GM21576 (cell line): Measurements from ENCODE around the gene ADAMTS9.

Experiments
- ATAC-seq: cut with Tn5 transposase; IDR thresholded peaks from one replicate; pipeline ENCODE4 v1.9.1; 2021; ENCODE audit warnings: mild to moderate bottlenecking, moderate library complexity; ENCODE audit not compliant: unreplicated experiment

The ADAMTS9 gene

DNA sequence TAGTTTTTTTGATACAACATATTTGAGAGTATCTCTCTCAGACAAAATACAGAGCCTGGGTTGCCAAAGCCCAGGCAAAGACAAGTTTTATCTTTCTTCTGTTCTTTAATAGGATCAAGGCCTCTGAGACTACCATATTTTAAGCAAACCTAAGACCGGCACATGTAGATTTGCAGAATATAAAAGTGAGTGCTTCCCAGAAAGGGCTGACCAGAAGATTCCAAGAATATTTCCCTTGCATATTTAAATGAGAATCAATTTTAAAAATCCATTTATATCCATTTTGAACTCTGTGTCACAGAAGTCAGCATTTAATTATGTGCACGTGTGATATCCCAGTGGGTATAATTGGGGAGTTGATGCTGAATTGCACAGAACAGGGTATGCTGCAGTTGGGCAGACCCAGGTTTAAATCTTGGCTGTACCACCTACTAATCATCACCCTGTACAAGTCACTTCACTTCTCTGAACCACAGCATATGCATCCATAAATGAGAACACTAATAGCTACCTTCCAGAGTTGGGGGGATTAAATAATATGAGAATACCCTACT is 191.9 kb downstream of the ADAMTS9 start:
- ATAC-seq: no peak

DNA sequence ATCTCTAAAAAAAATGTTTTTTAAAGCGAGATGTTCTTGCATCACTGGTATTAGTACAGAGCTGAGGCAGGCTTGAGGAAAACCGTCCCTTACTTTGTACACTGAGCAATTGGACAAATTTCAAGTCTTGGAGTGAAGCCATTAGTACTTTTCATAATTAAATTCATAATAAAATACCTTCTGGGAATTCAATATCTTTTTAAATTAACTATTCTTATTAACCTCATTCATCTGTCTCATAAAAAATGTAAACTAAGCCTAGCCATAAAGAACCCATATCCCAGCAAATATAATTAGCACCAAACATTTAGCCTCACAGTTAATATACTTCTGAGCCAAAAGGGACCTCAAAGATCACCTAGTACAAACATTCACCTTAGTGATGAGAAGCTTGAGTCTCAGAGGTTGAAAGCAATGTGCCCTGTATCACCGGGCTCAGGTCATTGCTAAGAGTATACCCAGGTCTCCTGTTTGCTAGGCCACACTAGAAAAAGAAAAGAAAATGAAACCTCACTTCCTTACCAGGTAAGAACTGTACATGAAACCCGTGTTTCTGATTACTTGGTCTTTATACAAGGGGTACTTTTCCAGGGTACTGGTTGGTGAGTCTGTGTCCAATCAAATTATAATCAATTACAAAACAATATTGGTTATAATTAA is 192.5 kb downstream of the ADAMTS9 start:
- ATAC-seq: no peak

DNA sequence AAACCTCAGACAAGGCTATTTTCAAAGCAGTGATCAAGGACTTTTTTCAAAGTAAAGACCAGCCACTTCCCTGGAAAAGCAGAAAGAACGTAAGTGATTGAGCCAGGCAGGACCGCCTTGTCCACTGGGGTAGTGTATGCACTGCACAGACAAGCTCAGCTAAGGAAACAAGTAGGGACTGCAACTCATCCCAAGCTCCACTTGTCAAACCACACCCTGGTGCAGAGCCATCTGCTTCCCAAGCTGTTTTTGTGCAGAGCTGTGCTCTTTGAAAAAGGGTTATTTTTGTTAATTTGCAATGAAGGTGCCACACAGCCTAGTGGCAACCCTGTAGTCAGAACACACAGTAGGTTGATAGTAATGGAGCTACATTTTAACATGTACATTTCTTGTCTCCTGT is 193.3 kb downstream of the ADAMTS9 start:
- ATAC-seq: no peak

DNA sequence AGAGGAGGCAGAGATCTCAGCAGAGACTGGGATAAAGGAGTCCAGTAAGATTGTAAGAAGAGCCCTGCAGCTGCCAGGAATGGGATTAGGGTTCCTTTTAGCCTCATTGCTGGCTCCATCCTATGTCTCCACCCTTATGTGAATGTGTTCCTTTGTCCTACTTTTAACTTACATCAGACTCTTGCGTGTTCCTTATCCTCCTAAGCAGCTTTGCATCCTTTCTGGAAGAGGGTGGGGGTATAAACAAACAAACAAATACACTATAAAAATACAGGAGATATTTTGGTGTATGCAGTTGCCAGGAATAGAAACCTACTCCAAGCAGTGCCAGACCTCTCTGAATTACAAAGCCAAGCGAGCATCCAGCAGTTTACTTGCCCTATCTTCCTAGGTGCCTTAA is 194.7 kb downstream of the ADAMTS9 start:
- no peak for ATAC-seq

DNA sequence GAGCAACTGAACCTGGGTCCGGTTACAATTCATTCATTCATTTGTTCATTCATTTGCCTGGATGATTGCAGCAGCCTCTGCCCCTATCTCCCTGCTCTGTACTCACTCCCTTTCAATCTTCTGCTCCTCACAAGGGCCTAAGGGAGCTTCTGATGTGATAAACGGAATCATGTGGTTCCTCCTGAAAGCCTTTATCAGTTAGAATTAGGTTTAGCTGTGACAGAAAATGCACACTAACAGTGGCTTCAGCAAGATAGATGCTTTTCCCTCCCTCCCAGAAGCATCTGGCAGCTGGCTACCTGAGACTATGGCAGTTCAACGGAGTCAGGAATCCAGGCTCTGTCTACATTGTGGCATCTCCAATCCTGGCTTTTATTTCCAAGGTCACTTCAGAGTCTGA is 196.0 kb downstream of the ADAMTS9 start:
- no peak for ATAC-seq

DNA sequence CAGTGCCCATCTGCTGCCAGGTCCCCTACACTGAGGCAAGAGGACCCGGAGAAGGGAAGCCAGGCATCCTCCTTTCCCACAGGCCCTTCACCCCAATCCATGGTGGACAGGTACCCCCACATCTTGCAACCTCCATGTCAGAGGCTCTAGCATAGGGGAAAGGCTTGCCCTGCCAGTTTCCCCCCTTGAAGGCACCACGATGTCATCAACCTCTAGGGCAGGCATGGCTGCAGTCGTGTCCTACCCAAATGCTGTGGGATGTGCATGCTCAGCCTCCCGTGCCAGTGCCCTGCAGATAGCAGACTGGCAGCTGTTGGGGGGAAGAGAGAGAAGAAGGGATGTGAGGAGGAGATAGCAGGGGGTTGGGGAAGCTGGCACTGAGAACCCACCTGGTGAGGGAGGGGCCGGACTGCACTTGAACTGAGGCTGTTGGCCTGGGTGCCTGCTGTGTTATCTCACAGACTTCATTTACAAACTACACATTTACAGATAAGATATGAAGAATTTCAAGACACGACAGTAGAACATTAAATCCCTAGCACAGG is 197.5 kb downstream of the ADAMTS9 start:
- no peak for ATAC-seq

DNA sequence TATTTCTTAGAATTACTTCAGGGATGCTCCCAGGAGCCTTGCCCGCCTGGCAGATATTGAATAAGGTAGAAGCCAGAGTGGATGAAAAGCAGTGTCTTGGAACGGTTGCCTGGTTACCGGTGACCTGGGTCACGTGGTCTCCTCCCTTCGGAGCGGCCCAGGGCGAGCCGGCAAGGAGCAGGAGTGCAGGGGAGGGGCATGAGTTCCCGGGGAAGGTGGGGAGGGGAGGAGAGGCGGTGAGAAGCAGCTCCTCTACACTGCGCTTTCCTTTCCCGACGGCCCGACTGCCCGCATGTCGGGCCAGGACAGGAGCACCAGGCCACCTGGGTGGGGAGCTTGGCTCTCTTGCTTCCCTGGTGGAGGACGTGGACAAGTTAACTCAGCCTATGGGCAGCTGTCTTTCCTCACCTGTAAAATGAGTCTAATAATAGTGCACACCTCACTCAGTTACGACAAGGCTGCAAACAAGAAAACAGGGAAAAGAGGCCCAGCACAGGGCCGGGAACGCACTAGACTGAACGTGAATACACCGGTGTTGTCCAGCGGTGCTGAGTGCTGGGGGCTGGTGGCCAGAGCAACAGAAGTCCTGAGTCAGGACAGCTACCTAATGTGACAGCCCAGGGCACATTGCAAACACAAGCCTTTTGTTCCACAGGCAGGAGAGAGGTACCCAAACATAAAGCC is 198.3 kb downstream of the ADAMTS9 start:
- ATAC-seq: no peak

DNA sequence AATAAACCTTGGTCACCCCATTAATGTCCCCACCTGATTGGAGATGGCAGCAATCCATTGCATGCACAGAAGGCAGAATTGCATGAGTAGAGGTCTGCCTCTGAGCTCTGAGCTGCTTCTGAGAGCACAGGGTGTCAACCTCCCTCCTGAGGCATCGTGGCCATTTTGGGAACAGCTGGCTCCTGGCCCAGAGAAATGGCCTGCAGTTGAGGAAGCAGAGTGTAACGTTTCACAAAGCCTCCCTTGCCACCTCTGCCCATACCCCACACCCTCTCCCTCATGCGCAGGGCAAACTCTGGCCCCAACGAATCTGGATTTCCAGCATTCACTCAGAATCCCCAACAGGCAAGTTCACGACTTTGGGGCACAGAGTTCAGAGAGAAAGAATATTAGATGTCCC is 198.9 kb downstream of the ADAMTS9 start:
- ATAC-seq: no peak

DNA sequence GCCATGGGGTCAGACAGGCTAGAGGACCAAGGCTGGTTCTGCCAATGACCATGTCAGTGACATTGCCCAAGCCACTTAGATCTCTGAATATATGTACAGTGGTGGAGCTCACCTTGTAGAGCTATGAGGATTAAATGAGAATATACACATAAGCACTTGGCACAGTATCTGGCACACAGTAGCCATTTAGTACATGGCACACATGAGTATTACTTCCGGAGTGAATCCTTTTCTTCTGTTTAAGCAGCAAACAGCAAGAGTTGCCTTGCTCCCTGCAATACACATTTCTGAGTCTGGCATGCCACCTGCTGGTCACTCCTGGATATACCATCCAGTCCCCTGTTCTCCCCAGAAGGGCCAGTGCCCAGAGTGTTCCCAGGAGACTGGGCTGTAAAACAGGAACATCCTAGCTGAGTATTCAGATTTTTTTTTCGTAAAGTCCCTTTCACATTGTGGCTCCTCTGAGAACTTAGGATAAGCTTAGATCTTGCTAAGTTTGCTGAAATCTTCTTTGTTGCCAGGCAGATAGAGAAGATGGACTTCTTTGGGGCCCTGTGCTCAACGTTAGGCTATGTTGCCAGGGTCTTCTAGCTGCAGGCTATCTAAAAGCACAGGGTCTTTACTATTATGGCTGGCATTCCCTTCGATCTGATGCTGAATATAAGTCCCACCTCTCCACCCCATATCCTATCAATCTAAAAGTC is 203.4 kb downstream of the ADAMTS9 start:
- peak; percentile 97 for ATAC-seq

DNA sequence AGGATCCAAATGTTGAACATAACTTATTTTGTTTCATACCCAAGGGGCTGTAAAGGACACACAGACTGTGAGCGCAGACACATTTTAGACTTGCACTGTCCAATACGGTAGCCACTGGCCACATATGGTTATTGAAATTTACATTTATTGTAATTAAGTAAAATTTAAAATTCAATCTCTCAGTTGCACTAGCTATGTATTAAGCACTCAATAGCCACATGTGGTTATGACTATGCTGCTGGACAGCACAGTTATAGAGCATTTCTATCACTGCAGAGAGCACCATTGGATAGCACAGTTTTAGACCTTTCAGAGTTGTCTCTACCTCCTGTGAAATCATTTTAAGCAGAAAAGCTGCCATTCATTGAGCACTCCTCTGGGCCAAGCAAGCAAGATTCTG is 204.3 kb downstream of the ADAMTS9 start:
- ATAC-seq: no peak

DNA sequence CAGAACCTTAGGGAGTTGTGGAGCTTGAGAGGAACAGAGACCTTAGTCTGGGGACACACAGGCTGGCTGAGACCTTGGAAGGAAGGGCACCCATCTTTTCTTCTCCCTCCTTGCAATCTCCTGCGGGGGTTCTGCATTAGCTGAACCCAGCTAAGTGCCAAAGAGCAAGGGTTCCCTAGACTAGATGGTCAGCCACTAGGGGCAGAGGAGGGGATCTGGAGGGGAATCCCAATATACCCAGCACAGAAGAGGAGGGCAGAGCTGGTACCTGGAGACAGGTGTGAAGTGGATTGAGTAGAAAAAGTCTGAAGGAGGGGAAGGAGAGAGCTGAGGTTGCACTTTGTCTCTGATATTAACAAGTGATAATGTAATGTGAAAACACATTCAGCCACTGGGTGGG is 212.8 kb downstream of the ADAMTS9 start:
- ATAC-seq: no peak

DNA sequence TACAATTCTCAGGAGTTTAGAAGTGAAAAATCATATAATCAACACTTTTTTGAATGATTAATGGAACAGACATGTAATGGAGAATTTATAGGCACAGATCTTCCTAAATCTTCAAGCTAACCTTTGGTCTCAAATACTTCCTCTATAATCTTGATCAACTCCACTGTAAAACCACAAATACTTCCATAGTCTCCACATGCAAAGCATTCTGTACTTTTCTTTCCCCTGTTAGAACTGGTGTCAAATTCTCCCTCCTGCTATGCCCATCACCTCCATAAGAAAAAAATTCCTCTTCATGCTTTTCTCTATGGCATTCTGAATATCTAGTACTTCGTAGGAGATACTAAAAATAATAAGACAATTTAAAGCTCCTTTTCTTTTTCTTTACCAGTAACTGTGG is 214.3 kb downstream of the ADAMTS9 start:
- no peak for ATAC-seq

DNA sequence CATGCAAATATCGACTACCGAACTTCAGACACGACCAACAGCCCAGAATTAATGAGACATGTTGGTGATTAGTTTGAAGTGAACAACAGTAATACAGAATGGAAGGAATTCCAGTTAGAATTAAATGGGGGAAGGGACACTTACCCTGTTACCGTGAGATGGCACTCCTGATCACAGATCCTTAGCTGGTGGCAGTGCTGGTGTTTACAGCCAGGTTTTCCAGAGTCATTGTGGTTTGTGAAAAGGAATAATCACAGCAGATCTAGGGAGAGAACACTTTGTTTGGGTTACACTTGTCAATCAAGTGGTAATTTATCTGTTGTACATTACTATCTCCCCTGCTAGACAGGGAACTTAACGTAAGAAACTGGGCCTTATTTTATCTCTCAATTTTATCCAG is 217.4 kb downstream of the ADAMTS9 start:
- no peak for ATAC-seq

DNA sequence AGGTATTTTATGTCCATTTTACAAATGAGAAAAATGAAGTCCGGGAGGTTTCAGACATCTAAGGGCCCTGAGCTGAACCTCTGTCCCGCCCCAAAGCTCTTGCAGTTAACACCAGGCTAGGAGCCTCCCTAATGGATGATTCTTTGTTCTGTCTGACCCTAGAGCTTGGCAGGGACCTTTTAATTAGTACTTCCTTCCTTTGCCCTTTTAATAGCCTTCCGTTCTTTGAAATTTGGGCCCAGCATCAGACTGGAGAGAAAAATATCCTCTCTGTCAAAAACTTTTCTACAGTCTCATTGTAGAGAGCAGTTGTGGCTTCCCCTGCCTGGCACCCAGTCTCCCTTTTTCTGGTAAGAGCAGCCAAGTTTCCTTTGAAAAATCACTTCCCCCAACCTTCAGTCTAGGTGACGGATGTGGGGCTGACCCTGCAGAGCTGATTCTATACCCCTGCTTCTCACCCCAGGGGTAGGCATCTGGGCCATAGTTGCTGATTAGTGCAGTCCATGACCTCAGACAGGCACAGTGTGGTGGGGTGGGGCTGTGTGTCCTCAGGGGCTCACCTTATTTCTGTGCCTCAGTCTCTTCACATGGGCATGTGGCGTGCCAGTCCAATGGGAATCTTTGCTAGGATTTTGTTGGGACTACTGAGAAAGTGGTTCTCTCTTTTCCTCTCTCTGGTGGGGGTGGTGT is 220.4 kb downstream of the ADAMTS9 start:
- ATAC-seq: no peak
